Endometrial microvascular endothelial cells (primary cell): ENCODE data around the gene ALPK3. TPM values are rescaled to one million over a fixed set of nuclear protein-coding genes. Genes with fewer than 3 reads are reported as not detected.

ENCODE experiments used
- in situ Hi-C: cut with HindIII; loops from 2 replicates; pipeline ENCODE4 v1.10.0; 2017; ENCODE audit warnings: low sequenced_read_pairs, low pct_unique_long_range_greater_than_20kb; ENCODE audit errors: inconsistent ontology term
- total RNA-seq: library from RNA; depleted of rRNA; stranded (reverse); fragments of >200 nt; gene quantifications from one replicate; pipeline ENCODE4 v1.2.3, GENCODE V29; 2015; ENCODE audit errors: inconsistent ontology term

ALPK3 gene
- total RNA-seq: 7.2 TPM

- in situ Hi-C loops: no loop called here
Observed at GRCh38 chr15:84816694-84817465, at the start of gene ALPK3. Gene ALPK3, plus strand, starts transcription at chr15:84817356. Its CDS starts 97 bp downstream, at chr15:84817453.

DNA sequence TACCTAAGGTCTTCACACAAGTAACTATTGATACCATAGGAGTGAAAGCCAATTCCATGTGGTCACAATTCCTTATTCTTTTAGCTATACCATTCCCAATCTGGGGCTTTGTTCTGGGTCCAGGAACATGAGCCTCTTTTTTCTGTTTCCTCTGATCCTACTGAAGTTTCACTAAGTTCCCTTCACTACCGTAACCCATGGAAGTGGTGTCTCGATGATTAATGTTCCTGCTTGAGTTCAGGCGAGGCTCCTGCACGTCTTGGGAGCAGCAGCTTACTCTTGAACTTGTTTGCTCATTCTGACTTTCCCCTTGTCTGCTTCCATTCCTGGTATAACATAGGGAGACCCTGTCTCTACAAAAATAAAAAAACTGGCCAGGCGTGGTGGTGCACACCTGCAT, 45.1 kb upstream of the ALPK3 start:
- in situ Hi-C loops: no loop called here

DNA sequence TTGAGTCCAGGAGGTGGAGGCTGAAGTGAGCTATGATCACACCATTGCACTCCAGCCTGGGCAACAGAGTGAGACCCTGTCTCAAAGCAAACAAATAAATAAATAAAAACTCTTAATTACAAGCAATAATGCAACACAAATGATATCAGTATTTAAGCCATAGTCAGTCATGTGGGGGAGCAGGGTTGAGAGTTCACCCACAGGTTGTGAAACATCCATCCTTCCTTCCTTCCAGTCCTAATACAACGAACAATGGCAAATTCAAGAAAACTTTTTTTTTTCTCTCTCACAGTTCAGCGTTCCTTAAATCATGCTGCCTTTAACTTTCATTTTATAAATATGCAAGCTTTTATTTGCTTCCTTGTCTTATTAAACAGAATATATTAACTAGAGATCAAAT, 44.7 kb upstream of the ALPK3 start:
- in situ Hi-C loops: no loop called here

DNA sequence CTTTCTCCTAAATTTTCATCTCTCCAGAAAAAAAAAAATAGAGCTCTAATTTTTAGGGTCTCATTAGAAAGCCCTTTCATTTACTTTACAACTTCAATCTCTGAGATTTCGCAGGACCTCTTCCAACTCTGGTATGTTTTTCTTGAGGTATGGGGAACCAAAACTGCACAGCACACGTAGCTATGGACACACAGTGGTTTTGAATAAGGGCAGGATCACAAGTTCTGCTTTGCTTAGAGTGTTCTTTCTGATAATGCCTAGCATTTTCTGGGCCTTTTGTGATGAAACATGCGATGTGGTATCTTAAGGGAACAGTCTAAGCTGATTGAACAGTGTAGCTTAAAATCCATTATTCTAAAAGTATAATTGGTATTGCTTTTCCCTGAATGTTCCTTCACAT, 43.4 kb upstream of the ALPK3 start:
- in situ Hi-C loops: no loop called here

- in situ Hi-C loops: no loop called here
Observed at GRCh38 chr15:84775867-84776449, 41.2 kb upstream of the ALPK3 start.

DNA sequence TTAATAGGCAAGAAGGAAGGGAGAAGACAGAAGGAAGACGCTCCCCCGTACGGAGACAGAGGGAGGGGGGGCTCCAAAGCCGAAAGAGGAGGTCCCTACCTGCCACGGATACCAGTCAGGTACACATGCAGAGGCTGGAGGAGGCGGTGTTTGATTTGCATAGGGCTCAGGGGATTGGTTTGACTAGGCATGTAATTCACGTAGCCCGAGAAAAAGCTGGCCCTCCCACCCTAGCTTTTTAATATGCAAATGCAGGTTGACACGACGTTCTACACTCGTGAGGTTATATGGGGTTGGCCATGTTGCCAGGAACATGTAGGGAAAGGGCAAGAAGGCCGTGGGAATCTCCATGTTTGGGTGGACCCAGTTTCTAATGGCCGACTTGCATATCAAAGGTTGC, 39.0 kb upstream of the ALPK3 start:
- in situ Hi-C loops: no loop called here

GRCh38 chr15:84780492-84780891, 36.7 kb upstream of the ALPK3 start:
- in situ Hi-C loops: no loop called here

DNA sequence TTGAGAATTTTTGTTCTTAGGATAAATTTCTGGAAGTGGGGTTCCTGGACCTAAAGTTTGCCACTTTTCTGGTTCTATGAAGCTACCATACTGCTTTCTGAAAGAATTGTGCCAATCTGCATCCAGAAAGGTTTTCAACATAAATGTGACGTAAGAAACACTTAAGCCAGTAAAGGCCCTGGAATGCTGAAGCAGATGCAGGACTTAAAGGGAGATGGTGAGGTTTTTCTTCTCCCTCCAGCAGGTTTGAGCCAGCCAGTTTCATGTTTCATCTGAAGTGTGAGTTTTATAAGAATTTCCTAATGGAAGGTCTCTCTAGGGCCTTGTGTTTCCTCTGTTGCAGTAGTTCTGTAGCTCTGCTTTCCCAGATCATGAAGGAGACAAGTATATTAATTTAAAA, 35.7 kb upstream of the ALPK3 start:
- in situ Hi-C loops: no loop called here

DNA sequence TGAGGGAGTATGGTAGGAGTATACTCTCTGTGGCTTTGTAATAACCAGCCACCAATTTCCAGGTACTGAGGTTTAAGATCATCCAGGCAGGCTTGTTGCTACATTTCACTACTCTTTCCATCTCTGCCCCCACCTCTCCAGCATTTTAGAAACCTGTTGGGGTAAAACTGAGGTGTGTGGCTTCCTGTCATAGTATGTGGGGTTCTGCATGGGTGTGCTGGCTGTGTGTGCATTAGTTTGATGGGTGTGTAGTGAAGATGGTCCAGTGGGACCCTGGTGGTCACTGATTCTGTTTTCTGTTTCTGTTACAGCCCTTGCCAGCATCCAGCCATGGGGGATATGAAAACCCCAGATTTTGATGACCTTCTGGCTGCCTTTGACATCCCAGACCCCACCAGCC, 34.8 kb upstream of the ALPK3 start:
- in situ Hi-C loops: no loop called here

DNA sequence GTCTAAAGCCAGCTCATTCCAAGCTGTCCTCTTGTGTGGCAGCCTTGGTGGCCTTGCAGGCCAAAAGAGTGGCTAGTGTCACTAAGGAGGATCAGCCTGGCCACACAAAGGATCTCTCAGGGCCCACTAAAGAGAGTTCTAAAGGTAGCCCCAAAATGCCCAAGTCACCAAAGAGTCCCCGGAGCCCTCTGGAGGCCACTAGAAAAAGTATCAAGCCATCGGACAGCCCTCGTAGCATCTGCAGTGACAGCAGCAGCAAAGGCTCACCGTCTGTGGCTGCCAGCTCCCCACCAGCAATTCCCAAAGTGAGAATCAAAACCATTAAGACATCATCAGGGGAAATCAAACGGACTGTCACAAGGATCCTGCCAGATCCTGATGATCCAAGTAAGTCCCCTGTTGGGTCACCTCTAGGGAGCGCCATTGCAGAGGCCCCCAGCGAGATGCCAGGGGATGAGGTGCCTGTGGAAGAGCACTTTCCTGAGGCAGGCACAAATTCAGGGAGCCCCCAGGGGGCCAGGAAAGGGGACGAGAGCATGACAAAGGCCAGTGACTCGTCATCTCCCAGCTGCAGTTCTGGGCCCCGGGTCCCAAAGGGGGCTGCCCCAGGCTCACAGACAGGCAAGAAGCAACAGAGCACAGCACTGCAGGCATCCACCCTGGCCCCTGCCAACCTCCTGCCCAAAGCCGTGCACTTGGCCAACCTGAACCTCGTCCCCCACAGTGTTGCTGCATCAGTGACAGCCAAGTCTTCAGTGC, 33.5 kb upstream of the ALPK3 start:
- in situ Hi-C loops: no loop called here

GRCh38 chr15:84784262-84784661, 32.9 kb upstream of the ALPK3 start:
- in situ Hi-C loops: no loop called here

DNA sequence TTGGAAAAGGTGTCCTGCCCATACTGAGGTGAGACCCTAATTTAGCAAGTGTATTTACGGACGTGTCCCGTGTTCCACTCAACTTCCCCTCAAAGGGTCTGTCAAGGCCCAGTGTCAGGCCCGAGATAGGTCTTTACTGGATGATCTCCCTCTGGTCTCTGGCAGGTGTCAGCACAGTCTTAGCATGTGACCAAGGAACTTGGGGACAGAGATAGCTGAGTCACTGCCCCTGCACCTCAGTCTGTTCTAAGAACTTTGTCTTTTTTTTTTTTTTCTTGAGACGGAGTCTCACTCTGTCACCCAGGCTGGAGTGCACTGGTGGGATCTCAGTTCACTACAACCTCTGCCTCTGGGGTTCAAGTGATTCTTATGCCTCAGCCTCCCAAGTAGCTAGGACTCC, 32.1 kb upstream of the ALPK3 start:
- in situ Hi-C loops: no loop called here

- in situ Hi-C loops: no loop called here
Observed at GRCh38 chr15:84788500-84788899, 28.7 kb upstream of the ALPK3 start.

DNA sequence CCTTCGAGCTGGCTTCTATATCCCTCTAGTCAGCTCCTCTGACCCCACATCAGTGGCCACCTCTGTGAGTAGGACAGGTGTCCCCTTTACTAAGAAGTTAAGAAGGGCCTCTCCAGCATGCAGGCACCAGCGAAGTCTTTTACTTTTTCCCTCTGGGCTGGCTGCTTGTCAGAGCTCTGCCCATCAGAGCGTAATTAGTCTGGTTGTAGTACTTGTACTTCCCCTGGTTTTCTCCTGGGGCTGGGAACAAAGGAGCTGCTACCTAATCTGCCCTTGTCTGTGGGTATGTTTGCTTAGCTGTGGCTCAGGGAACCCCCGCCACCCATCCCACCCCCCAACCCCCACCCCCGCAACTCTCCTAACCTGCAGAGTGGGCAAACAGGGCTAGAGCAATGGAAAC, 27.4 kb upstream of the ALPK3 start:
- in situ Hi-C loops: no loop called here

GRCh38 chr15:84790676-84791075, 26.5 kb upstream of the ALPK3 start:
- in situ Hi-C loops: no loop called here

DNA sequence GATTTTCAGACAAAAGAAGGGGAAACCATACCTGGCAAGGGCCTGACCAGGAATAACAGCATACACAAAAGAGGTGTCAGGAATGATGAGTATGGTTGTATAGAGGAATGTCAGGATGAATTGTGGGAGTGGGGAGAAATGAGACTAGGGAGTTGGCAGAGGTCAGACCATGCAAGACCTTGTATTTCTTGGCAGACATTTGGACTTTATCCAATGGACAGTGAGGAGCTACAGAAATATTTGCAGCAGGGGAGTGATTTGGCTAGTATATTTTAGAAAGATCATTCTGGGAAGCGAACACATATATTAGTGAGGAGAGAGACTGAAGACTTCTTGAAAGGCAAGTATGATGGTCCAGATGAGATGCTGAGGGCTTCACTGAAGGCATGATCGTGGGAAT, 25.4 kb upstream of the ALPK3 start:
- in situ Hi-C loops: no loop called here

- in situ Hi-C loops: no loop called here
Observed at GRCh38 chr15:84793431-84794161, 23.6 kb upstream of the ALPK3 start.

- in situ Hi-C loops: no loop called here
Observed at GRCh38 chr15:84794162-84794547, 23.0 kb upstream of the ALPK3 start.

DNA sequence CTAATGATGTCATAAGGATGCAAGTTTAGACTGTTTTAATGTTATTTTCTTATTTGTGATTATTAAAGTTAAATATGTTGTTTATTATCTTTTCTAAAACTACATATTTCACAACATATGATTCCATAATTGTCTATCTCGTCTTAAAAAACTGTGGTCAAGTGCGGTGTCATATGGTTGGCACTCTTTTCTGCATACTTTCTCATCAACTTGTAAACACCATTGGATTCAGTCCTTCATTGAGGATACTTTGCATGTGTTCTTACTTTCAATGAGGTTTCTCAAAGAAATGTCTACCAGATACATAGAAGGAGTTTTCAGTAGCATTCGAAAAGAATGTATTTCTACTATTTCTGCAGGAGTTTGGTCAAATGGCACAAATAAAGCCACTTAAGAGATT, 22.0 kb upstream of the ALPK3 start:
- in situ Hi-C loops: no loop called here
